ENCODE results near the gene TMEM132C.
"Not testable (repeated sequence)": the region's sequence is repeated elsewhere in the genome, so short reads cannot be mapped to it uniquely, and the experiment has no call there.

The TMEM132C gene

DNA sequence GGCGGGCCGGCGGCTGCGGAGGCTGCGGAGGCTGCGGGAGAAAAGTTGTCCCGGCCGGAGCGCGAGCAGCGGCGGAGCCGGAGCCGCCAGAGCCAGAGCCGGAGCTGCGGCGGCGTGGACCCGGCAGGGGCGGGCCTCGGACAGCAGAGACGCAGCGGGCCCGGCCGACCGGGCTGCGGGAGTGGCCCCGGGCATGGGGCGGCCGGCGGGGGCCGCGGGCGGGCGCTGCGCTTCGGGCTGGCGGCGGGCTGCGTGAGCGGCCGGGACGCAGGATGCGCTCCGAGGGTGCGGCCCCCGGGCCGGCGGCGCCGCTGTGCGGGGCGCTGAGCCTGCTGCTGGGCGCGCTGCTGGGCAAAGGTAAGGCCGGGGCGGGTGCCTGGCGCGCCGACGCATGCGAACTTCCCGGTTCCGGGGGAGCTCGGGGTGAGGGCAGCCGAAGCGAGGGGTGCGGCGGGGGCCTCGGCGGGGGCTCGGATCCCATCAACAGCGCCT, at the start of gene TMEM132C:
TSS of gene TMEM132C (plus strand) at position 40 of the 492 bp plus-strand sequence. CDS start at position 273, 233 bp downstream.
- no peak for DNase-seq

DNA sequence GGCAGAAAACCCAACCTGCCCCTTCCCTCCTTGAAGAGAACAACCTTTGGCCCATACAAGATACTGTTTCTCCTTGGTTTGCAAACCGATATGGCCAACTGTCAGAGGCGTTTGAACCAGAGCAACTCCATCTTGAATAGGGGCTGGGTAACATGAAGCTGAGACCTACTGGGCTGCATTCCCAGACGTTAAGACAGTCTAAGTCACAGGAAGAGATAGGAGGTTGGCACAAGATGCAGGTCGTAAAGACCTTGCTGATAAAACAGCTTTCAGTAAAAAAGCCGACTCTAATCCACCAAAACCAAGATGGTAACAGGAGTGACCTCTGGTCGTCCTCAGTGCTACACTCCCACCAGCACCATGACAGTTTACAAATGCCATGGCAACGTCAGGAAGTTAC, 42.7 kb upstream of the TMEM132C start:
- DNase-seq, result no peak

DNA sequence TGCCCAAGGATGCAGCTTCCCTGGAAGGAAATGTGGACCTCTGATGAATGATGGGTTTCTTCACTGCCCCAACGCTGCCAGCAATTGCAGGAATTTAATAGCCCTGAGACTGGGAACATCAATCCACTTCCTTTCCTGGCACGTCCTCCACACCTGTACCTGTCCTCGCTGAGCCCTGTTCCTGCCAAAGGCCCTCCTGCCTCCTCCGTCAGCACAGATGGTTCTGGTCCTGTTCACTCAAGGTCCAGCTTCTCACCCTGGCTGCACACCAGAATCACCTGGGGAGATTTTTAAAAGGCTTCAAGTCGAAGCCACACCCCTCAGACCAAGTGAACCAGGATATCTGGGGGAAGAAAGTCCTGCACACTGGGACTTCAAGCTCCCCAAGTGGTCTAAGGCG, 38.4 kb upstream of the TMEM132C start:
- DNase-seq, result no peak

DNA sequence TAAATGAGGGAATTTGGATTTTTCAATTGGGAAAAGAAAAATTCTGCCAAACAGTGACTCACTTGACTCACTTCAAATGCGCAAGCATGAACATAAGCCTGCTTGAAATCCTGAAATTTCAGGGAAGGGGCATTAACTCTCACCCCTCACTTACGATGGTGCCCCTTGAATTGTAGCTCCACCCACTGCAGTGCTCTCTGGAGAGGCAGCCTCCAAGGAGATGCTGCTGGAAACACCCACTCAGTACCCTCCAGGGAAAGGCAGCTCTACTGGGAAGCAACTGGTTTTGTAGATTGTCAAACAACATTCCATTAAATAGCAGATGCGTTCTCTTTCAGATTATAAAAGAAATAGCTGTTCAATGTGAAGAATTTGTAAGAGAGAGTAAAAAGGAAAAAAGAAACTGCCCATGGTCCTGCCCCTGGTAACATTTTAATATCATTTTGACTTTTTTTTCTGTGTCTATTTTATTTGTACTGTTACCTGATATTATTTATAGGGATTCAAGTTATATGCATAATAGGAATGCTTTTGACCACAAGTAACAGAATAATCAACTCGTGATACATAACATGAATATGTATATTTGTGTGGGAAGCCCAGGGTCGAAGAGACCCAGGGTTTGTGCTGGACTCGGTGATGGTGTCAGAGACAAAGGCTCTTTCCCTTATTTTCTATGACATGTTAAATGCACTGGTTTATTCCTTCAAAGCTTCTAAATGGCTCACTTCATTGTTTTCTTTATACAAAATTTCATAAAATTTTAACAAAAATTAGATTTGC, 31.1 kb upstream of the TMEM132C start:
- no peak for DNase-seq

DNA sequence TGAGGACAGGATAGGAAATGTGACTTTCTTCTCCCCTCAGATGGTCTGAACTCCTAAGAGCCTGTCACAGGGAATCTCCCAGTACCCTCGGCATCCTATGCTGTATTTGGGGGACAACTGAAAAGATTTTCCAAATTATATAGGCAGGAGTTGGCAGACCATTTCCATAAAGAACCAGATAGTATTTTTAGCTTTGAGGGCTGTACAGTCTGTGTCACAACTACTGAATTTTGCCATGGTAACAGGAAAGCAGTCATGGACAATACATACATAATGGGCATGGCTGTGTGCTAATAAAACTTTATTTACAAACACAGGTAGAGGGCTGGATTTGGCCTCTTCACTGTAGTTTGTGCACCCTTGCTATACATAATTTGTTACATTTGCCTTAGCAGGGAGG, 30.4 kb upstream of the TMEM132C start:
- no peak for DNase-seq

DNA sequence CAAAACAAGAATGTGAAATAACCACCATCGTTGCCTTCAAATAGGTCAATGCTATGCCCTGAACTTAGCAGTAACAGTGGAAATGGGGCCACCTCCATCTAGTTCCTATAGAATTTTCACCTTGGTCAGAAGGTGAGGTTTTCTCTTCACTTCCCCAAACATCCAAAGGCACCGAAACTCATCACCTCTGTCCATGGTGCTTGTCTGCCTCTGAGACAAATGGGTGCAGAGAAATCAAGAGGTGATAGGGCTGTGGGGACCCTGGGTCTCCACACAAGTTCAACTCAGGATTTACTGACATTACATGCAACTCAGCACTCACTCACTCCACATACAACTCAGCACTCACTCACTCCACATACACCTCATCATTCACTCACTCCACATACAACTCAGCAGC, 26.2 kb upstream of the TMEM132C start:
- no peak for DNase-seq

DNA sequence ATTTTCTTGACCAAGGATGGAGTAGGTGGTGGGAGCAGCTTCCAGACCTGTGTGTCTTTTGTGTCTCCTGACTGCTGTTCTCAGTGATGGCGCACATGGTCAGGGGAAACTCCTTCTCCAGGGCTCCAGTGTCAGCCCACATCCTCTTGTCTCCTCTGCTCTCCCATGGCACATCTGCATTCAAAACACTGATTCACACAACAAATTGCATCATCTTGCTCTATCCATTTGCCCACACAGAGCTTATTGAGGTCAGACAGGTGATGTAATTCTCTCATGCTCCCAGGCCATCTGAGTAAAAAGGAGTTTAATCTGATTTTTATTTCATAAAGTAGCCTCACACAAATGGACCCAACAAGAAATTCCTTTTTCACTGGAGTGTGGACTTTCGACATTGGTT, 21.8 kb upstream of the TMEM132C start:
- no peak for DNase-seq

DNA sequence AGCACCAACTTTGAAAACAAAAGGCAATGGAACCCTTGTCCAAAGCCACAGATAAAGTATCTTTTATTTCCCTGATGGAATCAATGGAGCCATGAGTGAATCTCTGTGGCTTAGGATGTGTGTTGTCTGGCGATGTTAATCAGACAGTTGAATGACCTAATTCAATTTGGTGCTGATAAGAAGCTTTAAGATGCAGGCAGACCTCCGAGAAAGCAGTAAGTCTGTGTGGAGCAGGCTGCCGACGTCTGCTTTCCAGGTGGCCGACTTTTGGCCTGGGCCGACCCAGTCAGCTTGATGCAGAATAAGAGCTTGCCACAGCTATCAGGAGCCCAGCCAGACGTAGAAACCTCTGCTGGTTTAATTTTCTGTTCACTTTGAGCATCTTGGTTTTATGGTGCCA, 21.1 kb upstream of the TMEM132C start:
- no peak for DNase-seq

DNA sequence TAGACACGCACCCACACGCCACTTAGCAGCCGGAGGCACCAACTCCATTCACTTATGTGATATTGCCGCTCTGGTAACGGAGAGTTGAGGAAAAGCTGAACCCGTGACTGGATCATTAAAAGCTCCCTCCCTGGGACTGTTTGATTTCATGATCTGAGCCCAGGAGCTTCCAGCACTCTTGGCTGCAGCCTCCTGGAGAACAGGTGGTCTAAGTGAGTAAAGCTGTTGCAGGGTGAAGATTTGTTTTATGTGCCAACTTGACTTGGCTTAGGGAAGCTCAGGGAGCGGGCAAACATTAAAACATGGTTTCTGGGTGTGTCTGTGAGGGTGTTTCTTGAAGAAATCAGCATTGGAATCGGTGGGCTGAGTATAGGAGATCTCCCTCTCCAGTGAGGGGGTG, 16.9 kb upstream of the TMEM132C start:
- DNase-seq, result no peak

DNA sequence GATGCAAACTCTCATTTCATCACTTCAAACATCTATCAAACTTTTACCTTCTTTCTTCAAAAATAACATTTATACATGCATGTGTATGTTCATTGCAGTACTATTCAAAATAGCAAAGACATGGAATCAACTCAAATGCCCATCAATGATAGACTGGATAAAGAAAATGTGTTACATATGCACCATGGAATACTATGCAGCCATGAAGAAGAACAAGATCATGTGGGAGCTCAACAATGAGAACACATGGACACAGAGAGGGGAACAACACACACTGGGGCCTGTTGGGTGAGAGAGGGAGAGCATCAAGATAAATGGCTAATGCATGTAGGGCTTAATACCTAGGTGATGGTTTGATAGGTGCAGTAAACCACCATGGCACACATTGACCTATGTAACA, 13.1 kb upstream of the TMEM132C start:
- not testable (repeated sequence) for DNase-seq

DNA sequence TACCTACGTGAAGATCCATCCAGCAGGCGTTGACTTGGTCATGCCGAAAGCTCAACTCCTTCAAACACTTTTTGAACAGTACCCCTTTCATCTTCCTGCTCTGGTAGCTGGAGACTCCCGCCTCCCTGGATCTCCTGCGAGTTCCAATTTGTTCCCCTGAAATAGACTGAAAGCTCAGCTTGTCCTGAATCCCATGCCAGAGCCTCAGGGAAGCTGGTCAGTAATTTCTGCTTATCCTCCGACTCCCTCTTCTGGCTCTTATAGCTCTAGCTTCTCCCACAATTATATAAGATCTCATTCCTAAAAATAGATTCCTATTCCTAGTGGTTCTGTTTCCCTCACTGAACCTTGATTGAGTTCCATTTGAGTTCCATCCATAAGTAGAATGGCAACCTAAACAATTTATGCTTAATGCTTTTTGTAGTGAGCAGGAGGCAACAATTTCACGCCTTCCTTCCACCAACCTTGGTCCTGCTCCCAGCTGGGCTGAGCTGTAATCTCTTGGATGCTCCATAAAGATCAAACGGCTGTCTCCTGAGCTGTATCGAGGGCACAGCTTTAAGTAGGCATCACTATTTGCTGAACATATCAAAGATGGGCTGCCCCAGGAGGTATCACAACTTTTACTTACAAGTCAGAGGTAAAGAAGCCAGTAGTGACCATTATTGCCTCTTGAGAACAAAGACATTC, 8.0 kb upstream of the TMEM132C start:
- no peak for DNase-seq

DNA sequence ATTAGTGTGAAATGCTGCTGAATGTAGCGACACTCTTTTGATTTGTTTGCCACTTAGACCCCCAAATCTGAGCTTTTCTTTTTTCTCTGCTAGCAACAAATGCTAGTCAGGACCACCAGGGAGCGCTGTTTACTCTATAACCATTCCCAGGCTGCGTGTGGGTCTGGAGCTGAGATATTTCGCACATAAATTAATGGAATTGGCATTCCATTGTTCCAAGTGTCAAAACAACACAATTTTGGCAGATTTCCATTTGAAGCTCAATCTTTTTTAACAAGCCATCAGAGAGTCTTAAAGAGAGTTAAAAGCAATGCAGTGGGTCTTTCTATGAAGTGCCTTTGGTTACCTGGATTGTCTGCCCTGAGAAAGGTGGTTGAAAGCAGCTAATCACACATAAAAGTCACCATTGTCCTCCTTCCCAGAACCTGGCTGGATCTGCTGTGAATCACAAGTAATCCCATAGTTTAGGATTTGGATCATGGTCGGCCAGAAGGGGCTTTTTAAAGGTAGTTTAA, 7.4 kb upstream of the TMEM132C start:
- peak; percentile 2 for DNase-seq

DNA sequence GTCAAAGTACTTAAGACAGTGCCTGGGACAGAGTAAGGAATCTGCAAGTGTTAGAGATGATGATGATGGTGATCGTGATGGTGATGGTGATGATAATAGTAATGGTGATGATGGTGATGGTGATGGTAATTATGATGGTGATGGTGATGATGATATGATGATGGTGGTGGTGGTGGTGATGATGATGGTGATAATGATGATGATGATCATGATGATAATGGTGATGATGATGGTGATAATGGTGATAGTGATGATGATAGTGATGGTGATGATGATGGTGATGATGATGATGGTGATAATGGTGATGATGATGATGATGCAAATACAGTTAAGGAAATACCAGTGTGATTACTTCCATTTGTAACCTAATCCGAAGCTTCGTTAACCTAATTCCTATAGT, 5.2 kb upstream of the TMEM132C start:
- no peak for DNase-seq

DNA sequence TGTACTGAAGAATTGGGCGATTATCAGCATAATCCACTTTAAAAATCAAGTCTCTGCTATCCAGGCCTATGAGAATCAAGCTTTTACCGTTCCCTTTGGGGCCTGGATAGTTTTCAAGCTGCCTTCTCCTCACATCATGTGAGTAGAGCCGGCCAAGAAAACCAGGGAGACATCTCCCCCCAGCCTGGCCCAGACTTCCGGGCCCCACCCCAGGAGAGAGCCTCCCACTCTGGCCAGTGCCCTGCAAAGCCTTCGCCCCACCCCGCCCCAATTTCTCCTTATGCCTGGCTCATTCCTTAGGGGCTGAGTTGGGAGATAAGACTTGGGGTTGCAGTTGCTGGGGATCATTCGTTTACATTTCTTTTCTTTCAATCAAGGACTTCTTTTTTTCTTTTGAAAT, 1.4 kb upstream of the TMEM132C start:
- DNase-seq, result no peak

DNA sequence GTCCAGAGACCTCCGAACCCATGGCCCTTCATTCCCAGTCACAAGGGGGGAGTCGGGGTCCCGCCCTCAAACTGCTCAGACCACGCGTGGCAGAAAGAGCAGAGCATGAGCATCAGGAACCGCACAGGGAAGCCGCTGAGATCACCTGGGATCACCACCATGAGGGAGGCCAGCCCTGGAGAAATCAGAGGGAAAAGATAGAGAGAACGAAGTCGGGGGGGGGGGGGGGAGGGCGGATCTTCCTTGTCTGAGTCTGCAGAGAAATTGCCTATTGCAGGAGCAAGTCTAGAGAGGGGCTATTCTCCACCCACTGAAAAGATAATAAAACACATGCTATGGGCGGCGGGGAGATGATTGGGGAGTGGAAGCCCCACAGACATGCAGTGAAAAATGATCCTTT, 884 bp upstream of the TMEM132C start:
- DNase-seq, result no peak

DNA sequence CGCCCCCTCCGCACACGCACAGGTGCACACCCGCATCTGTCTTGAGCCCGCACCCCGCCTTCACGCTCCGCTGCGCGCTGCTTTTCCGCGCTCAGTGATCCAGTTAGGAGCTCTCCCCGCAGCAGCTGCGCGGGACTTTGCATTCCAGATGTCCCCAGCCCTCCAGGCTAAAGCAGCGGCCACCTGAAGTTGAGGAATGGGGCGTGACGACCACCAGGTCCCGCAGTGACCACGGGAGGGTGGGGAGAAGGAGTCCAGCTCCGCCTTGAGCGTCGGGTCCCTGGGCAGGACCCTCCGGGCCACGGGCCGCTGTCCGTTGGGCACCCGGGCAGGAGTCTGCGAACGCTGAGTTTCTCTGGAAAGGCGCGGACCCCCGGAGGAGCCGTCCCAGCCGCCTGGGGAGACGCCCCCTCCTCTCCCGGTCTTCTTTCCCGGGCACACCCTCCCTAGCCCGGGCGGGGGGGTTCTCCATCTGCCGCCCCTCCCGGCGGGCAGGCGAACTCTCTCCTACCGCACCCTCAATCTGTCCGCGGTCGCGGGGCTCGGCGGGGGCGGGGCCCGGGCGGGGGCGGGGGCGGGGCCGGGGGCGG, 334 bp upstream of the TMEM132C start:
- no peak for DNase-seq

DNA sequence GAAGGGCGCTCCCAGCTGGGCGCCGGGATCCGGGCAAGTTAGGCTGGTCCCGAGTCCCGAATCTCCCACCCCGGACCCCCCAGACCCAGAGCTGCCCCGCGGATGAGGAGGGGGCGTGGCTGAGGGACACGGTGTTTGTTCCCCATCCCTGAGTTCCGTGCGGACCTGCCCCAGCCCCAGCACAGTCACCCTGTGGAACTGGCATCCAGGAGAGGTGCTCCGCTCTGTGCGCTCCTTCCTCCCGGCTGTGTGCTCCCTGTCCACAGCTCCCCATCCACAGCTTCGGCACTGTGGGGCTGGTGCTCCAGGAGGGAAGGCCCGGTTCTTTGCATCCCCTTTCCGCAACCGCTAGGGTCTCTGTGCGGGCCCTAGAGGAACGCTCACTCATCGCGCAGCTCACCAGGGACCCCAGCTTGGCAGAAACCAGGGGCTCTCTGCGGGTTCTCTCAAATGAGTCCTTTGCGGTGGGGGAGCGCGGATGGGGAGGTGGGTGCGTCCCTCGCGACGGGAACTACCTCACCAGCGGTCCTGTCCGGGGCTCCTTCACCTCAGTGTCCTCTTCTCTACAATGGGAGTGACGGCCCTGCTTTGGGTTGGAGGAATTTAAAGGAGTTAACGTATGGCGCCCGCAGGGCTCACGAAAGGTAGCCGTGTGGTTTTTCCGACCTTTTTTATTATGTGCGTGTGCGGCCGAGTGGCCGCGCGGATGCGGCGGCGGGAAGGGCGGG, 845 bp downstream of the TMEM132C start:
- no peak for DNase-seq

DNA sequence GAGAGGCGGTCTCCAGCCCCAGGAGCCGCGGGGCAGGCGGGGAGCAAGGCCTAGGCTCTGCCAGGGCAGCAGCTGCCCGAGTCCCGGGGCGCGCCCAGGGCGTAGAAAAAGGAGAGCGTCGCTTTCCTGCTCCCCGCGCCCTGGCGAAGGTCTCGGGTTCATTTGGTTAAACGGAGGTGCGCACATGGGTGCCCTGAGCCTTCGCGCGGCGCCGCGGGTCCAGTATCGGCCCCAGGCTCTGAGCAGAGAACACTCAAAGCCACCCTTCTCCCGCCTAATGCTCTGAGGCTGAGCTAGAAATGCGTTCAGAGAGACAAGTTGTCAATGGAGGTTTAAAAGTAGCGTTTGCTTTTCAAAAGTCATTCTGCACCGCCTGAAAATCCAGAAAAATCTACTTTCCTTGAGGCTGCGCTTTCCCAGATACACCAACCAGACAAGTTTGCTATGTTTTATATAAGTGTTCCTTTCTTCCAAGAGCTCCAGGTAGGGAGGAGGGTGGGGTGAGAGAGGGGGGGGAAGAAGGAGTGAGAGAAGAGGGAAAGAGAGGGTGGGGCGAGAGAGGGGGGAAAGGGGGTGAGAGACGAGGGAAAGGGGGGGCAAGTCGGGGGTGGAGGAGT, 1.5 kb downstream of the TMEM132C start:
- no peak for DNase-seq

DNA sequence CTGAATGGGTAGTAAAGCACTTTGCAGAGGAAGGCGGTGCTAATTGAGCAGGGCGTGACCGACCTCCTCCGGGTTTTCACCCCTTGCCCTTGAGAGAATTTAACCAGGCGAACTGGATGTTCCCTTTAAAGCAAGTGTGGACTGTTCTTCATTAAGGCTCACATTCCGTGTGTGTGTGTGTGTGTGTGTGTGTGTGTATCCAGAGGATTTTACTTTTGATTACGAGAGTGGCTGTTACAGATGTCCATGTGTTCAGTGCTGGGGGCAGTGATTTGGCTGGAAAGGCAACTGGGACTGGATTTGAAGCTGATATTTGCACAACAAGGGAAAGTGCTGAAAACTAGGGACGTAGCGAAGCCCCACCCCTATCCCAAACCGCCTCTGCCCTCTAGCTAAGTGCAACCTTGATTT, 2.2 kb downstream of the TMEM132C start:
- no peak for DNase-seq

DNA sequence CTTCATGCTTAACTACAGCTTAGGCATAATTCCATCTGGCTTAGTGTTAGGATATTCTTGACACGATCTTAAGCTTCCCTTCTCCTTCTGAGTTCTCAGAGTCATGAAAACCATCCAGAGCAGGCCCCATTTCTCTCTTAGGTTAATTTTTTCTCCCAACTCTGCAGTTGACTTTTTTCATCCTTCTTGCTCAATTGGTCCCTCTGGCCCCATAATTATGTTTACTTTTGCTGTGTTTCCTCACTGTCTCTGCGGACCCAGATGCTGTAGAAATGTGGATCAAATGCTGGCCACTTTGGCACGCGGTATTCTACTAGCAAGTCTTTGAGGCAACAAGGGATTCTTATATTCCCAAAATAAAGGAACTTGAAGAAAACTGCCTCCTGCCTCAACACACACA, 9.5 kb downstream of the TMEM132C start:
- no peak for DNase-seq

DNA sequence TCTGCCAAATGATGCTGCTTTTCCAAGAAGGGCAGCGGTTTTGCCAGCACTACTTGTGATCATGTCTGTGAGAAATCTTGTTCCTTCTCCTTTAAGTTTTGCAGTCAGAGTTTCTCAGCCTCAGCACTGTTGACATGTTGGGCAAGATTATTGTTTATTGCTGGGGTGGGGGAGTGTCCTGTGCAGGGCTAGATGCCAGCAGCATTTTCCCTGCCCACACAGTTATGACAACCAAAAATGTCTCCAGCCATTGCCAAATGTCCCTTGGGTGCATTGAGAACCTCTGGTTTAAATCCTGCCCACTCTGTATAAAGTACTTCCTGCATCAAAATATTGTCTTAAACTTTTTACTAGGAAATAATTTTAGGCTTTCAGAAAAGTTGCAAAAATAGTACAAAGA, 20.0 kb downstream of the TMEM132C start:
- DNase-seq, result no peak

DNA sequence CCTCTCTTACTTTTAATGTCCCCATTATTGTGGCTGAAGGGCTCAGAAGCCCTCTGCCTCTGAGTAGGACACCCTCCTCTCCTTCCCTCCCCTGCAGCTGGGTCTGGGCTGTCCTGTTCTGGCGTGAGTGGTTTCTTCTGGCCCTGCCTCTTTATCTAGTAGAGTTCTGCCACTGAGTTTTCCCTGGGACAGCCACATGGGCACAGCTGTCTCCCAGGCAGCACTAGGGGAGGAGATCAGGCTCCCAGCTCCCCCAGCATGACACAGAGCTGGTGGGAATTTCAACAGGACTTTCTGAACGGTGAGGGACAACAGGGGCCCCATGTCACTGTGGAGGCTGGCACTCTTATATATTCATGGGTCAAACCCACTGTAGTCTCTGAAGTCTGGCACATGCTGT, 21.4 kb downstream of the TMEM132C start:
- DNase-seq, result no peak

DNA sequence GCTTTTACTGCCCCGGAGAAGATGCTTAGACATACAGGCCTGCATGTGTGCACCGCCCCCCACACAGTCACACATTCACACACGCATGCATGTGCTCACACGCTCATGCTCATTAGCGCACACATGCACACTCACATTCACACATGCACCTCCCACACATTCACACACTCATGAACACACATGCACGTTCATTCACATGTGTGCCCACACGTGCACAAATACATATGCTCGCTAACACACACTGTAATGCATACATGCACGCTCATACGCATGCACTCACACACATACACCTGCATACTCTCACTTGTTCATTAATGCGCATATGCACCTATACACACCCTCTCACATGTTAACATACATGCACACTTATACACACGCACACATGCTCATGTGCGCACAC, 21.9 kb downstream of the TMEM132C start:
- no peak for DNase-seq
